Panc1 (cell line): Measurements from ENCODE around the gene VSIG1. TPM values are rescaled to one million over a fixed set of nuclear protein-coding genes. Genes with fewer than 3 reads are reported as not detected.

ENCODE experiments used
- ATAC-seq: fragments of 200-7000 bp; cut with Tn5 transposase; 2 replicates; pipeline ENCODE4 v1.9.1; 2020; ENCODE audit warnings: mild to moderate bottlenecking, moderate library complexity
- BruUV-seq: library from RNA; stranded (reverse); fragments of 400-500 nt; replicated peaks from 2 replicates; lab custom pipeline; 2021; lab: Mats Ljungman, UMichigan
- CTCF ChIA-PET: fragments of 300-600 bp; sonication (Branson Sonifier 250); formaldehyde crosslinking; loops from one replicate; lab custom pipeline; 2022; ENCODE audit warnings: antibody characterized with exemption; lab: Charles Lee
- POLR2A ChIA-PET: fragments of 300-600 bp; sonication (Branson Sonifier 250); formaldehyde crosslinking; loops from one replicate; lab custom pipeline; 2022; ENCODE audit warnings: antibody characterized with exemption; lab: Charles Lee
- DNase-seq: peaks from one replicate; pipeline ENCODE4 v3.0.0-alpha.2; 2010; ENCODE audit warnings: low read depth, low spot score
- H3K27ac ChIP-seq: 2 replicates; pipeline ENCODE4 v1.5.1; 2011; ENCODE audit warnings: mild to moderate bottlenecking, low read length, inconsistent platforms
- H3K27me3 ChIP-seq: fragments of 200-500 bp; sonication (Bioruptor generic); 2 replicates; pipeline ENCODE4 v1.6.0; 2014; ENCODE audit warnings: low read length, inconsistent platforms; ENCODE audit not compliant: control insufficient read depth, insufficient read depth
- H3K36me3 ChIP-seq: fragments of 200-500 bp; sonication (Bioruptor generic); 2 replicates; pipeline ENCODE4 v1.5.1; 2014; ENCODE audit warnings: inconsistent platforms, mild to moderate bottlenecking, low read length, moderate library complexity; ENCODE audit not compliant: control insufficient read depth, insufficient read depth
- H3K4me1 ChIP-seq: 2 replicates; pipeline ENCODE4 v1.5.1; 2011; ENCODE audit warnings: inconsistent platforms, mild to moderate bottlenecking, low read length, moderate library complexity; ENCODE audit not compliant: control insufficient read depth, insufficient read depth
- H3K4me3 ChIP-seq, 2 experiments: 2 replicates each; pipeline ENCODE4 v1.5.1; 2011 to 2012; ENCODE audit warnings: low read depth in 2 of 2, low read length in 2 of 2, mild to moderate bottlenecking in 2 of 2, inconsistent platforms in 1 of 2, moderate library complexity in 1 of 2
- H3K9me3 ChIP-seq: fragments of 200-500 bp; sonication (Bioruptor generic); 2 replicates; pipeline ENCODE4 v1.5.1; 2014; ENCODE audit warnings: low read depth, mild to moderate bottlenecking, inconsistent platforms, low read length, moderate library complexity; ENCODE audit not compliant: control insufficient read depth, insufficient read depth
- POLR2AphosphoS5 ChIP-seq: IDR thresholded peaks from 2 replicates; pipeline ENCODE4 v1.6.1; 2012; ENCODE audit warnings: mild to moderate bottlenecking, low read depth, low read length, moderate library complexity
- SIN3A ChIP-seq: IDR thresholded peaks from 2 replicates; pipeline ENCODE4 v1.6.1; 2012; ENCODE audit warnings: low read depth, mild to moderate bottlenecking, low read length, moderate library complexity, borderline replicate concordance; ENCODE audit not compliant: insufficient read depth
- TCF7L2 ChIP-seq: IDR thresholded peaks from 2 replicates; pipeline ENCODE4 v1.6.1; 2011; ENCODE audit warnings: mild to moderate bottlenecking, low read depth, low read length, inconsistent platforms
- in situ Hi-C: cut with HindIII; loops from 2 replicates; pipeline ENCODE4 v1.10.0; 2016; ENCODE audit warnings: low sequenced_read_pairs, low pct_unique_long_range_greater_than_20kb
- intact Hi-C: fragments of 100-400 bp; cut with micrococcal nuclease; formaldehyde crosslinking; loops from one replicate; pipeline ENCODE4 v1.10.0; 2022; ENCODE audit not compliant: unreplicated experiment
- total RNA-seq: library from RNA; stranded (reverse); gene quantifications from one replicate; pipeline ENCODE4 v1.2.1, GENCODE V29; 2021; ENCODE audit not compliant: unreplicated experiment
- TF ChIP-seq, protein P1 (sequence below): fragments of 450-650 bp; IDR thresholded peaks from 2 replicates; pipeline ENCODE4 v1.5.1; 2017; ENCODE audit warnings: mild to moderate bottlenecking
- TF ChIP-seq, protein P2 (sequence below), 2 experiments: IDR thresholded peaks; 2 replicates each; pipeline ENCODE4 v1.6.1; 2011 to 2012; ENCODE audit warnings: low read depth in 2 of 2, control low read depth in 1 of 2, low read length in 1 of 2, mild to moderate bottlenecking in 1 of 2, moderate library complexity in 1 of 2; ENCODE audit not compliant: insufficient read depth in 1 of 2

VSIG1 gene
- total RNA-seq, 1 experiment from 2014 or later: not detected

DNA sequence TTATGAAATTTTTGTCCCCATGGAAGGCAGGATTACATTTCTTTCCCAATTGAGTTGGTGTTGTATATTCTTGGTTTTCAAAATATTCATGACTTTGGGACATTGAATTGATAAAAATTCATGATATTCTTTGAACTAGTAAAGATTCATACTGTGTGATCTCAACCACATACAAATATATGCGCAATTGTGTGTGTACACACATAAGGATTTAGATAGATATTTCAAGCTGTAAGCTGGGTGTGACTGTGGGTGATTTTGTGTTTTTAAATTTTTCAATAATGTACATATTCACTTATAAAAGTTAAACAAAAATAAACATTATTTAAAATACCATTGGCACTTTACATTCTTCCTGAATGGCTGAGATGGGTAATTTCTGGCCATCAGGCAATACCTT lies 19.5 kb upstream of the VSIG1 start:
- no peaks in the 10 kb centered on the region for H3K27me3 ChIP-seq
- no peak for ATAC-seq
- TF ChIP-seq TCF7L2: no peak
- TF ChIP-seq, protein P1, sequence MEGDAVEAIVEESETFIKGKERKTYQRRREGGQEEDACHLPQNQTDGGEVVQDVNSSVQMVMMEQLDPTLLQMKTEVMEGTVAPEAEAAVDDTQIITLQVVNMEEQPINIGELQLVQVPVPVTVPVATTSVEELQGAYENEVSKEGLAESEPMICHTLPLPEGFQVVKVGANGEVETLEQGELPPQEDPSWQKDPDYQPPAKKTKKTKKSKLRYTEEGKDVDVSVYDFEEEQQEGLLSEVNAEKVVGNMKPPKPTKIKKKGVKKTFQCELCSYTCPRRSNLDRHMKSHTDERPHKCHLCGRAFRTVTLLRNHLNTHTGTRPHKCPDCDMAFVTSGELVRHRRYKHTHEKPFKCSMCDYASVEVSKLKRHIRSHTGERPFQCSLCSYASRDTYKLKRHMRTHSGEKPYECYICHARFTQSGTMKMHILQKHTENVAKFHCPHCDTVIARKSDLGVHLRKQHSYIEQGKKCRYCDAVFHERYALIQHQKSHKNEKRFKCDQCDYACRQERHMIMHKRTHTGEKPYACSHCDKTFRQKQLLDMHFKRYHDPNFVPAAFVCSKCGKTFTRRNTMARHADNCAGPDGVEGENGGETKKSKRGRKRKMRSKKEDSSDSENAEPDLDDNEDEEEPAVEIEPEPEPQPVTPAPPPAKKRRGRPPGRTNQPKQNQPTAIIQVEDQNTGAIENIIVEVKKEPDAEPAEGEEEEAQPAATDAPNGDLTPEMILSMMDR: no peak
- TF ChIP-seq, protein P2, sequence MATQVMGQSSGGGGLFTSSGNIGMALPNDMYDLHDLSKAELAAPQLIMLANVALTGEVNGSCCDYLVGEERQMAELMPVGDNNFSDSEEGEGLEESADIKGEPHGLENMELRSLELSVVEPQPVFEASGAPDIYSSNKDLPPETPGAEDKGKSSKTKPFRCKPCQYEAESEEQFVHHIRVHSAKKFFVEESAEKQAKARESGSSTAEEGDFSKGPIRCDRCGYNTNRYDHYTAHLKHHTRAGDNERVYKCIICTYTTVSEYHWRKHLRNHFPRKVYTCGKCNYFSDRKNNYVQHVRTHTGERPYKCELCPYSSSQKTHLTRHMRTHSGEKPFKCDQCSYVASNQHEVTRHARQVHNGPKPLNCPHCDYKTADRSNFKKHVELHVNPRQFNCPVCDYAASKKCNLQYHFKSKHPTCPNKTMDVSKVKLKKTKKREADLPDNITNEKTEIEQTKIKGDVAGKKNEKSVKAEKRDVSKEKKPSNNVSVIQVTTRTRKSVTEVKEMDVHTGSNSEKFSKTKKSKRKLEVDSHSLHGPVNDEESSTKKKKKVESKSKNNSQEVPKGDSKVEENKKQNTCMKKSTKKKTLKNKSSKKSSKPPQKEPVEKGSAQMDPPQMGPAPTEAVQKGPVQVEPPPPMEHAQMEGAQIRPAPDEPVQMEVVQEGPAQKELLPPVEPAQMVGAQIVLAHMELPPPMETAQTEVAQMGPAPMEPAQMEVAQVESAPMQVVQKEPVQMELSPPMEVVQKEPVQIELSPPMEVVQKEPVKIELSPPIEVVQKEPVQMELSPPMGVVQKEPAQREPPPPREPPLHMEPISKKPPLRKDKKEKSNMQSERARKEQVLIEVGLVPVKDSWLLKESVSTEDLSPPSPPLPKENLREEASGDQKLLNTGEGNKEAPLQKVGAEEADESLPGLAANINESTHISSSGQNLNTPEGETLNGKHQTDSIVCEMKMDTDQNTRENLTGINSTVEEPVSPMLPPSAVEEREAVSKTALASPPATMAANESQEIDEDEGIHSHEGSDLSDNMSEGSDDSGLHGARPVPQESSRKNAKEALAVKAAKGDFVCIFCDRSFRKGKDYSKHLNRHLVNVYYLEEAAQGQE (IDR thresholded peaks at IDR 0.05; ENCODE audit: insufficient read depth in 1 of 2, low read depth in 2 of 2, low read length in 1 of 2): no peak
- TF ChIP-seq SIN3A: no peak
- TF ChIP-seq POLR2AphosphoS5: no peak
- H3K36me3 ChIP-seq: no peaks in the 10 kb centered on the region
- H3K27ac ChIP-seq: no peak overlapping the region
- no peaks in the 10 kb centered on the region for H3K9me3 ChIP-seq
- BruUV-seq: no TSS peak
- ChIA-PET POLR2A (no interaction called here), CTCF (no interaction called here)
- in situ Hi-C loops (no loop called here), intact Hi-C loops (no loop called here)
- no peak for DNase-seq
- H3K4me3 ChIP-seq: no peak overlapping the region
- H3K4me1 ChIP-seq: no peaks in the 10 kb centered on the region

DNA sequence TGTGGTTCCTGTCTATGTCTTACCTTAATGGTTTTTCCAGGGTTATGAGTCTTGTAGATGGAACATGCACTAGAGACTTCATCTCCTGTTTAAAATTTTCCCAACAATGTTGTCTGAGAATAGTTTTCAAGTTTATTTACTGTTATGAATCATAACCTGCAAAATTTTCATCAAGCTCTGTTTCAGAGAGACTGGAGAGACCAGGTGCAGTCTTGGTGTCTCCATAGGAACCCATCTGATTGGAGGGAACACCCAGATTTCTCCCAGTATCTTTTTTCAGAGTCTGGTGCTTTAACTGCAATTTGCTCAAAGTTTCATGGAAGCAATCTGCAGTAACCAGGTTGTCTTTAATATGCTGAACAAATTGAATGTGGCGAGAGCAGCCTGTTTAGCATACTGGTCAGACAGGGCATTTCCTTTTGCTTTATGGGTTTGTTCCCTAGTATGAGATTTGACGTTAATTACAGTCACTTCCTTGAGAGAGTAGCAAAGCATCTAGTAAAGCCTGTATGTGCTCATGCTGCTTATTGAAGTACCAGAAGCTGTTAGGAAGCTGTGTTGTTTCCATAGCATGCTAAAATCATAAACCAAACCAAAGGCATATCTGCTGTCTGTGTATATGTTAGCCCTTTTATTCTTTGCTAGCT lies 18.8 kb upstream of the VSIG1 start:
- in situ Hi-C loops (no loop called here), intact Hi-C loops (no loop called here)
- TF ChIP-seq, protein P1: no peak
- ChIA-PET POLR2A (no interaction called here), CTCF (no interaction called here)
- no TSS peak for BruUV-seq
- Histone ChIP-seq H3K4me1 (no peaks in the 10 kb centered on the region), H3K9me3 (no peaks in the 10 kb centered on the region), H3K4me3 (no peak overlapping the region), H3K27ac (no peak overlapping the region), H3K36me3 (no peaks in the 10 kb centered on the region), H3K27me3 (no peaks in the 10 kb centered on the region)
- ATAC-seq (no peak), DNase-seq (no peak)
